Measurements from ENCODE around the gene HMGB2. TPM values are rescaled to one million over a fixed set of nuclear protein-coding genes. Genes with fewer than 3 reads are reported as not detected.

The HMGB2 gene
- total and polyA plus RNA-seq, 2 experiments from 2014 or later = 103 to 593 TPM

- H3K9me3 Mint-ChIP-seq = peaks cover 47% of the 10 kb centered on the region
- TF ChIP-seq POLR2AphosphoS5 (IDR thresholded peaks at IDR 0.05; ENCODE audit: low read depth) = no peak
- no peak for TF ChIP-seq EZH2phosphoT487 (IDR thresholded peaks at IDR 0.05; ENCODE audit: unreplicated experiment)
- TF ChIP-seq CREB1 (CRISPR knock-in tag; IDR thresholded peaks at IDR 0.05; ENCODE audit: low read depth) = no peak
- no peak for TF ChIP-seq REST (IDR thresholded peaks at IDR 0.05; ENCODE audit: unreplicated experiment)
- TF ChIP-seq STAT1 (IDR thresholded peaks at IDR 0.05; ENCODE audit: unreplicated experiment) = no peak
- TF ChIP-seq CTCF (conservative IDR thresholded peaks at IDR 0.05; ENCODE audit: low read depth in 2 of 2) = no peak
- TF ChIP-seq EZH2 (IDR thresholded peaks at IDR 0.05; ENCODE audit: low read depth, unreplicated experiment) = no peak
- no peak for TF ChIP-seq JUNB (IDR thresholded peaks at IDR 0.05; ENCODE audit: unreplicated experiment)
Measured at GRCh38 chr4:173288698-173289352, 45.3 kb downstream of the HMGB2 start.

GRCh38 chr4:173288296-173288695 lies 45.9 kb downstream of the HMGB2 start:
- H2AFZ ChIP-seq = no peak overlapping the region
- Mint-ChIP-seq H3K27ac (no peak overlapping the region), H3K4me1 (peaks cover 7% of the 10 kb centered on the region; the same call in 2 of the 3 replicates), H3K9me3 (peaks cover 52% of the 10 kb centered on the region), H3K4me3 (no peak overlapping the region), H3K27me3 (ENCODE audit: insufficient read depth, low read depth, poor library complexity) (peaks cover 6% of the 10 kb centered on the region), H3K36me3 (ENCODE audit: low read depth) (peaks cover 52% of the 10 kb centered on the region)
- 0 out of 2 replicates have a peak, but pooled peaks cover 4% of the 10 kb centered on the region for H4K20me1 ChIP-seq (replicated peaks; ENCODE audit: insufficient read depth)
- ATAC-seq = peak; percentile 64
- no peaks in the 10 kb centered on the region for H3K27me3 ChIP-seq (ENCODE audit: insufficient read depth)
- TF ChIP-seq ZNF331 (CRISPR knock-in tag; IDR thresholded peaks at IDR 0.05; ENCODE audit: low read depth) = no peak
- TF ChIP-seq CTCF (conservative IDR thresholded peaks at IDR 0.05; ENCODE audit: low read depth in 2 of 2) = peak; percentile 79 to 89
- H3K79me2 ChIP-seq (replicated peaks; ENCODE audit: insufficient read depth) = peaks cover 61% of the 10 kb centered on the region
- no peaks in the 10 kb centered on the region for H3F3A ChIP-seq (replicated peaks; ENCODE audit: low read depth)
- no peak overlapping the region for H3K4me2 ChIP-seq
- no peaks in the 10 kb centered on the region for H3K4me1 ChIP-seq (ENCODE audit: insufficient read depth)
- H3K9me2 ChIP-seq (ENCODE audit: insufficient read depth) = 0 out of 2 replicates have a peak, but pooled peaks cover 1% of the 10 kb centered on the region
- no peak overlapping the region for H3K27ac ChIP-seq (ENCODE audit: low read depth)
- no peak overlapping the region for H3K4me3 ChIP-seq
- DNase-seq (ENCODE audit: low spot score) = peak; percentile 89
- H3K36me3 ChIP-seq (ENCODE audit: insufficient read depth) = peaks cover 34% of the 10 kb centered on the region

More at GRCh38 chr4:173288698-173289352, 45.3 kb downstream of the HMGB2 start:
- peaks cover 47% of the 10 kb centered on the region for H3K36me3 Mint-ChIP-seq (ENCODE audit: low read depth)
- H3K27me3 Mint-ChIP-seq (ENCODE audit: insufficient read depth, low read depth, poor library complexity) = peaks cover 6% of the 10 kb centered on the region
- 0 out of 2 replicates have a peak, but pooled peaks cover 4% of the 10 kb centered on the region for H4K20me1 ChIP-seq (replicated peaks; ENCODE audit: insufficient read depth)
- H3K4me1 ChIP-seq (ENCODE audit: insufficient read depth) = no peaks in the 10 kb centered on the region
- ATAC-seq (no peak), DNase-seq (ENCODE audit: low spot score) (no peak)
- no peak overlapping the region for H3K4me2 ChIP-seq
- H3K36me3 ChIP-seq (ENCODE audit: insufficient read depth) = peaks cover 30% of the 10 kb centered on the region
- H3F3A ChIP-seq (replicated peaks; ENCODE audit: low read depth) = no peaks in the 10 kb centered on the region
- H3K27me3 ChIP-seq (ENCODE audit: insufficient read depth) = no peaks in the 10 kb centered on the region
- H2AFZ ChIP-seq = no peak overlapping the region
- H3K4me3 Mint-ChIP-seq = no peak overlapping the region
- H3K9me2 ChIP-seq (ENCODE audit: insufficient read depth) = no peaks in the 10 kb centered on the region
- no peak overlapping the region for H3K27ac ChIP-seq (ENCODE audit: low read depth)
- H3K4me3 ChIP-seq = no peak overlapping the region
- peaks cover 7% of the 10 kb centered on the region; the same call in 2 of the 3 replicates for H3K4me1 Mint-ChIP-seq
- H3K27ac Mint-ChIP-seq = no peak overlapping the region
- peaks cover 58% of the 10 kb centered on the region for H3K79me2 ChIP-seq (replicated peaks; ENCODE audit: insufficient read depth)

Measured in GM23338 (cell line).